Skeletal muscle satellite cell (primary cell): ENCODE results near the gene TMEM247. TPM values are rescaled to one million over a fixed set of nuclear protein-coding genes. Genes with fewer than 3 reads are reported as not detected.
"Not testable (repeated sequence)": the region's sequence is repeated elsewhere in the genome, so short reads cannot be mapped to it uniquely, and the experiment has no call there.

ENCODE experiments used
- H3K27me3 ChIP-seq: 2 replicates; pipeline ENCODE4 v1.7.0; 2013; ENCODE audit warnings: low read length; ENCODE audit not compliant: control insufficient read depth, insufficient read depth
- H3K36me3 ChIP-seq: 2 replicates; pipeline ENCODE4 v1.7.0; 2013; ENCODE audit warnings: mild to moderate bottlenecking, control low read depth, low read length; ENCODE audit not compliant: insufficient read depth
- H3K4me1 ChIP-seq: 2 replicates; pipeline ENCODE4 v1.7.0; 2013; ENCODE audit warnings: low read length; ENCODE audit not compliant: control insufficient read depth, insufficient read depth
- H3K4me2 ChIP-seq: 2 replicates; pipeline ENCODE4 v1.7.0; 2013; ENCODE audit warnings: mild to moderate bottlenecking, low read length
- H3K4me3 ChIP-seq: 2 replicates; pipeline ENCODE4 v1.7.0; 2013; ENCODE audit warnings: low read length
- H3K9ac ChIP-seq: 2 replicates; pipeline ENCODE4 v1.7.0; 2013; ENCODE audit warnings: mild to moderate bottlenecking, low read depth, low read length, moderate library complexity
- H3K9me3 ChIP-seq: replicated peaks from 2 replicates; pipeline ENCODE4 v1.7.0; 2013; ENCODE audit warnings: mild to moderate bottlenecking, control low read depth, low read length
- small RNA-seq: library from RNA; depleted of rRNA; stranded (forward); fragments of <200 nt; gene quantifications from one replicate; pipeline ENCODE3, GENCODE V24; 2012

Gene TMEM247

GRCh38 chr2:46520130-46520711 lies 40.9 kb downstream of the TMEM247 start:
- Histone ChIP-seq H3K9ac (no peak overlapping the region), H3K9me3 (peaks cover 2% of the 10 kb centered on the region), H3K36me3 (no peaks in the 10 kb centered on the region), H3K27me3 (no peaks in the 10 kb centered on the region), H3K4me2 (no peak overlapping the region), H3K4me1 (peaks cover 3% of the 10 kb centered on the region), H3K4me3 (no peak overlapping the region)

GRCh38 chr2:46521215-46521683 lies 41.9 kb downstream of the TMEM247 start:
- Histone ChIP-seq H3K27me3 (no peaks in the 10 kb centered on the region), H3K36me3 (no peaks in the 10 kb centered on the region), H3K4me2 (no peak overlapping the region), H3K4me1 (peaks cover 3% of the 10 kb centered on the region), H3K9ac (no peak overlapping the region), H3K4me3 (no peak overlapping the region), H3K9me3 (peaks cover 1% of the 10 kb centered on the region)

GRCh38 chr2:46522385-46522784 lies 43.0 kb downstream of the TMEM247 start:
- H3K4me3 ChIP-seq, H3K4me2 ChIP-seq, H3K4me1 ChIP-seq, H3K9ac ChIP-seq, H3K9me3 ChIP-seq, H3K27me3 ChIP-seq, H3K36me3 ChIP-seq: not testable (repeated sequence)

DNA sequence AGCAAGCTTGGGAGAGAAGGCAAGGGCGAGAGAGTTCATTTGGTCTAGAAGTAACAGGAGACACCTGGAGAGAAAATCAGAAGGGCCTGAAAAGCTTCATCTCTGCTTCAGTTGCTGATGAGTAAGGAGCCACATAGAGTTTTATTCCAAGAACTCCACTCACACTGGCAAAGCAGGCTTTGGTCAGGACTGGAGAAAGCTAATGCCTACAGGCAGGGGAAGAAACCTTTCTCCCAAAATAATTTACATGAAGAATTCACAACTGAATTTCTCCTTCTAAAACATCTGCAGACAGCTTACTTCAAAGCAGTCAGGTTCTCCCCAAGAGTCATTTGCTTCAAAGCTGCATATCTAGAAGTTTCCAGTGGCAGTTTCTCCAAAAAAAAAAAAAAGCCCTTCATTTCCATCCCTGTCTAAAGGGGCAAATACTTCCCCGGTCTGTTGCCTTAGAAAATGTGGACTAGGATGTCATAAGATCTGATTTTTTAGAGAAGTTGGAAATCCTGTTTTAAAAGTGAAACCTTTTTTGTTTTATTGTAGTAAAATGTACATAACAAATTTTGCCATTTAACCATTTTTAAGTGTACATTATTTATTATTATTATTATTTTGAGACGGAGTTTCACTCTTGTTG lies 46.3 kb downstream of the TMEM247 start:
- no peaks in the 10 kb centered on the region for H3K27me3 ChIP-seq
- no peaks in the 10 kb centered on the region for H3K36me3 ChIP-seq
- no peak overlapping the region for H3K4me2 ChIP-seq
- H3K4me3 ChIP-seq: no peak overlapping the region
- peaks cover 3% of the 10 kb centered on the region for H3K4me1 ChIP-seq
- H3K9me3 ChIP-seq: no peaks in the 10 kb centered on the region
- H3K9ac ChIP-seq: no peak overlapping the region

DNA sequence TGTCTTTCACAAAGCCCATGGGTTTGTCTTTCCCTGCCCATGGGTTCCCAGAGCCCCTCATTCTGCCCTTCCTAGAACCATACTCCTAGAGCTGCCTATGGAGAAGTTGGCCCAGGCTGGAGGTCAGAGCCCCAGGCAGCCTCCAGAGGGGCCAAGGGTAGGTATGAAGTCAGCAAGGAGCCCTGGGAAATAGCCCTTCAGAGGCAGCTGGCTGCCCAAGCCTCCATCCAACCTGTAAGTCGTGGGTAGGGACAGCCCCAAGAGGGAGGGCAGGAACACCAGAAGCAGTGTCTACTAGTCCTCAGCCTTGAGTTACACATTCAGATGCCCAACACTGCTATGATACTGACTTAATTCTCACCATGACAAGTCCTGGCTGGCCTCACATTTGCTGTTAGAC lies 49.5 kb downstream of the TMEM247 start:
- no peak overlapping the region for H3K4me2 ChIP-seq
- H3K4me1 ChIP-seq: no peaks in the 10 kb centered on the region
- no peaks in the 10 kb centered on the region for H3K9me3 ChIP-seq
- H3K9ac ChIP-seq: no peak overlapping the region
- H3K4me3 ChIP-seq: no peak overlapping the region
- no peaks in the 10 kb centered on the region for H3K27me3 ChIP-seq
- no peaks in the 10 kb centered on the region for H3K36me3 ChIP-seq

- no peak overlapping the region for H3K9ac ChIP-seq
- no peak overlapping the region for H3K4me3 ChIP-seq
- no peaks in the 10 kb centered on the region for H3K36me3 ChIP-seq
- H3K9me3 ChIP-seq: no peaks in the 10 kb centered on the region
- no peaks in the 10 kb centered on the region for H3K4me1 ChIP-seq
- no peaks in the 10 kb centered on the region for H3K27me3 ChIP-seq
- H3K4me2 ChIP-seq: no peak overlapping the region
Observed at GRCh38 chr2:46530639-46531038, 51.3 kb downstream of the TMEM247 start.

DNA sequence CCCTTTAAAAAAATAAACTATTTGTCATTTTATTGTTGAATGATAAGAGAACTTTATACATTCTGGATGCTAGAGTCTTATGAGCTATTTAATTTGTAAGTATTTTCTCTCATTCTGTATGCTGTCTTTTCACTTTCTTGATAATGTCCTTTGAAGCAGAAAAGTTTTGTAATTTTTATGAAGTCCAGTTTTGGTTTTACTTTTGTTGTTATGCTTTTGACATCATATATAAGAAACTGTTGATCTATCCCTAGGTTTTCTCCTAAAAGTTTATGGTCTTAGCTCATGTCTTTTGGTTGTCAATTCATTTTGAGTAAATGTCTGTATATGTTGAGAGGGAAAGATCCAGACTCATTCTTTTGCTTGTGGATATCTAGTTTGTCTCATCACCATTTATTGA lies 52.5 kb downstream of the TMEM247 start:
- Histone ChIP-seq H3K4me3 (no peak overlapping the region), H3K4me2 (no peak overlapping the region), H3K9ac (no peak overlapping the region), H3K9me3 (no peaks in the 10 kb centered on the region), H3K36me3 (no peaks in the 10 kb centered on the region), H3K27me3 (no peaks in the 10 kb centered on the region), H3K4me1 (no peaks in the 10 kb centered on the region)

Small RNA genes lying within 50 kb of the gene (small RNA-seq; reads per million reads assigned to genes)
- gene RN7SL817P: not detected
